H1 (cell line): ENCODE data around the gene FTMT. TPM values are rescaled to one million over a fixed set of nuclear protein-coding genes. Genes with fewer than 3 reads are reported as not detected.

Experiments
- CTCF ChIA-PET: fragments of 300-600 bp; sonication (Branson Sonifier 250); formaldehyde crosslinking; loops from one replicate; lab custom pipeline; 2021; ENCODE audit not compliant: partially characterized antibody; lab: Charles Lee
- POLR2A ChIA-PET: fragments of 300-600 bp; sonication (Branson Sonifier 250); formaldehyde crosslinking; loops from one replicate; lab custom pipeline; 2021; ENCODE audit warnings: inconsistent platforms; ENCODE audit not compliant: partially characterized antibody; lab: Charles Lee
- DNase-seq, 2 experiments: peaks; one replicate each; pipeline versions ENCODE4 v3.0.0 to v3.0.0-alpha.2; 2010 to 2022; ENCODE audit warnings: low spot score in 2 of 2, low read depth in 1 of 2, mixed read lengths in 1 of 2
- FAIRE-seq: peaks from 2 replicates; lab custom pipeline; 2011; peaks lifted over from hg19 to GRCh38; lab: Jason Lieb, UNC
- H2AFZ ChIP-seq: 2 replicates; pipeline ENCODE4 v1.8.1; 2012; ENCODE audit warnings: low read length, inconsistent platforms
- H2AK5ac ChIP-seq: 2 replicates; pipeline ENCODE4 v1.6.1; 2013; ENCODE audit warnings: low read depth, low read length
- H2BK120ac ChIP-seq: replicated peaks from 2 replicates; pipeline ENCODE3; 2013; ENCODE audit warnings: low read depth, low read length, inconsistent platforms
- H2BK12ac ChIP-seq: 2 replicates; pipeline ENCODE4 v1.6.1; 2013; ENCODE audit warnings: low read depth, low read length
- H2BK15ac ChIP-seq: 2 replicates; pipeline ENCODE4 v1.6.1; 2013; ENCODE audit warnings: low read length
- H2BK20ac ChIP-seq: 2 replicates; pipeline ENCODE4 v1.6.1; 2013; ENCODE audit warnings: low read length
- H2BK5ac ChIP-seq: 2 replicates; pipeline ENCODE4 v1.6.1; 2013; ENCODE audit warnings: low read depth, low read length
- H3K14ac ChIP-seq: 2 replicates; pipeline ENCODE4 v1.6.1; 2013; ENCODE audit warnings: inconsistent platforms; ENCODE audit not compliant: insufficient read length
- H3K18ac ChIP-seq: 2 replicates; pipeline ENCODE4 v1.6.1; 2013; ENCODE audit warnings: low read length; ENCODE audit errors: extremely low read depth
- H3K23ac ChIP-seq: 2 replicates; pipeline ENCODE4 v1.6.1; 2013; ENCODE audit warnings: inconsistent platforms; ENCODE audit not compliant: insufficient read length
- H3K23me2 ChIP-seq: 2 replicates; pipeline ENCODE4 v1.6.1; 2013; ENCODE audit warnings: low read depth, low read length
- H3K27ac ChIP-seq: 2 replicates; pipeline ENCODE4 v1.6.1; 2011; ENCODE audit warnings: low read depth, low read length, inconsistent platforms
- H3K27me3 ChIP-seq, 4 experiments: replicated peaks in 1 of 4; 1 replicate in 1 of 4; 2 replicates in 3 of 4; pipeline versions ENCODE4 v1.6.1 to v1.8.1; 2011 to 2013; ENCODE audit warnings: low read length in 3 of 4, mild to moderate bottlenecking in 3 of 4, inconsistent platforms in 2 of 4, mixed read lengths in 2 of 4, moderate library complexity in 1 of 4; ENCODE audit not compliant: control insufficient read depth in 3 of 4, insufficient read depth in 3 of 4; ENCODE audit errors: extremely low read depth in 1 of 4
- H3K36me3 ChIP-seq, 4 experiments: 2 replicates each; pipeline versions ENCODE4 v1.6.1 to v1.8.1; 2011 to 2013; ENCODE audit warnings: mild to moderate bottlenecking in 4 of 4, low read length in 3 of 4, moderate library complexity in 2 of 4, control low read depth in 1 of 4, inconsistent platforms in 1 of 4; ENCODE audit not compliant: insufficient read depth in 4 of 4, control insufficient read depth in 2 of 4
- H3K4ac ChIP-seq: replicated peaks from 2 replicates; pipeline ENCODE3; 2013; ENCODE audit warnings: low read length, low read depth, mixed read lengths, inconsistent platforms; ENCODE audit not compliant: insufficient read length
- H3K4me1 ChIP-seq, 4 experiments: replicated peaks in 1 of 4; 1 replicate in 1 of 4; 2 replicates in 3 of 4; pipeline versions ENCODE4 v1.6.1 to v1.8.1; 2011 to 2013; ENCODE audit warnings: low read length in 3 of 4, inconsistent platforms in 2 of 4, mixed read lengths in 1 of 4; ENCODE audit not compliant: insufficient read depth in 4 of 4, control insufficient read depth in 3 of 4
- H3K4me2 ChIP-seq, 2 experiments: 2 replicates each; pipeline versions ENCODE4 v1.6.1 to v1.8.1; 2011 to 2013; ENCODE audit warnings: low read depth in 2 of 2, low read length in 2 of 2, control low read depth in 1 of 2, inconsistent platforms in 1 of 2, mild to moderate bottlenecking in 1 of 2; ENCODE audit not compliant: insufficient read depth in 1 of 2
- H3K4me3 ChIP-seq, 4 experiments: fragments of 200-600, 300-600 bp in 1 of 4; sonication (generic), shearing (Covaris generic), sonication (Bioruptor Twin) in 1 of 4; 2 replicates each; pipeline versions ENCODE4 v1.5.1 to v1.8.1; 2011 to 2016; ENCODE audit warnings: low read length in 4 of 4, low read depth in 3 of 4, control low read depth in 2 of 4, inconsistent platforms in 2 of 4, mild to moderate bottlenecking in 2 of 4, mixed read lengths in 1 of 4, moderate library complexity in 1 of 4; ENCODE audit not compliant: insufficient read depth in 2 of 4; ENCODE audit errors: extremely low read depth in 1 of 4
- H3K56ac ChIP-seq: replicated peaks from 2 replicates; pipeline ENCODE3; 2013; ENCODE audit warnings: low read depth, mild to moderate bottlenecking, mixed read lengths, low read length, inconsistent platforms; ENCODE audit not compliant: insufficient read length
- H3K79me1 ChIP-seq: 2 replicates; pipeline ENCODE4 v1.6.1; 2013; ENCODE audit warnings: low read depth, low read length, control low read depth
- H3K79me2 ChIP-seq, 2 experiments: 2 replicates each; pipeline versions ENCODE4 v1.6.1 to v1.8.1; 2012 to 2013; ENCODE audit warnings: low read length in 2 of 2, mild to moderate bottlenecking in 2 of 2, inconsistent platforms in 1 of 2; ENCODE audit not compliant: insufficient read depth in 2 of 2, control insufficient read depth in 1 of 2
- H3K9ac ChIP-seq, 4 experiments: replicated peaks in 1 of 4; 1 replicate in 1 of 4; 2 replicates in 3 of 4; pipeline versions ENCODE4 v1.6.1 to v1.8.1; 2011 to 2013; ENCODE audit warnings: low read depth in 3 of 4, low read length in 3 of 4, control low read depth in 2 of 4, mild to moderate bottlenecking in 2 of 4, moderate library complexity in 2 of 4, inconsistent platforms in 1 of 4; ENCODE audit errors: extremely low read depth in 1 of 4
- H3K9me3 ChIP-seq, 2 experiments: 2 replicates each; pipeline versions ENCODE4 v1.6.1 to v1.8.1; 2012 to 2013; ENCODE audit warnings: mild to moderate bottlenecking in 2 of 2, moderate library complexity in 2 of 2, control low read depth in 1 of 2, inconsistent platforms in 1 of 2, low read depth in 1 of 2, low read length in 1 of 2, mixed read lengths in 1 of 2; ENCODE audit not compliant: insufficient read depth in 2 of 2
- H4K20me1 ChIP-seq, 2 experiments: replicated peaks in 1 of 2; 2 replicates each; pipeline versions ENCODE3 to v1.8.1; 2011 to 2013; ENCODE audit warnings: inconsistent platforms in 2 of 2, low read length in 2 of 2, mild to moderate bottlenecking in 1 of 2; ENCODE audit not compliant: insufficient read depth in 2 of 2, control insufficient read depth in 1 of 2
- H4K5ac ChIP-seq: 2 replicates; pipeline ENCODE4 v1.6.1; 2013; ENCODE audit warnings: low read length, low read depth, mixed read lengths, inconsistent platforms; ENCODE audit not compliant: insufficient read length
- H4K8ac ChIP-seq: 2 replicates; pipeline ENCODE4 v1.8.0; 2013; ENCODE audit warnings: mild to moderate bottlenecking, moderate library complexity, low read length, inconsistent platforms; ENCODE audit not compliant: insufficient read depth; ENCODE audit errors: extremely low read depth
- H4K91ac ChIP-seq: replicated peaks from 2 replicates; pipeline ENCODE3; 2013; ENCODE audit warnings: low read length, mixed read lengths, inconsistent platforms; ENCODE audit not compliant: insufficient read length
- ASH2L ChIP-seq: fragments of 200-600, 300-600 bp; sonication (generic); IDR thresholded peaks from one replicate; pipeline ENCODE4 v1.7.1; 2017; ENCODE audit warnings: low read length
- BACH1 ChIP-seq: IDR thresholded peaks from 2 replicates; pipeline ENCODE4 v1.6.1; 2012; ENCODE audit warnings: low read length, improper control_type of control experiment
- FOSL1 ChIP-seq: IDR thresholded peaks from 2 replicates; pipeline ENCODE4 v1.6.1; 2011; ENCODE audit warnings: mild to moderate bottlenecking, low read depth, low read length, moderate library complexity; ENCODE audit not compliant: insufficient read depth
- JUN ChIP-seq: IDR thresholded peaks from 2 replicates; pipeline ENCODE4 v1.6.1; 2011; ENCODE audit warnings: low read depth, mild to moderate bottlenecking, improper control_type of control experiment, low read length
- MAFK ChIP-seq: IDR thresholded peaks from 2 replicates; pipeline ENCODE4 v1.6.1; 2012; ENCODE audit warnings: low read depth, mild to moderate bottlenecking, improper control_type of control experiment, low read length
- TEAD4 ChIP-seq: IDR thresholded peaks from 2 replicates; pipeline ENCODE4 v1.6.1; 2012; ENCODE audit warnings: low read depth, low read length, inconsistent platforms, mixed read lengths
- polyA plus RNA-seq, 7 experiments: library from polyadenylated mRNA; depleted of rRNA in 3 of 7; stranded (reverse) in 5 of 7; unstranded in 2 of 7; fragments of >200 nt in 5 of 7; fragments of 200-250 nt in 2 of 7; gene quantifications; 1 replicate in 5 of 7; 2 replicates in 1 of 7; 4 replicates in 1 of 7; pipeline versions ENCODE4 v1.2.1 to v1.2.3, GENCODE V29; 2011 to 2013; ENCODE audit warnings: missing spikeins in 2 of 7, mixed read lengths in 2 of 7
- total RNA-seq: library from RNA; stranded (reverse); fragmentation: NEBNext Ultra II Directional; extraction: Animal tissue kit (Norgen Biotek cat#: 25700); gene quantifications from 2 replicates; pipeline ENCODE4 v1.2.1, GENCODE V29; 2021

The FTMT gene
- total and polyA plus RNA-seq, 2 of the 8 experiments (the other 6 are each of a cell fraction or from before 2014, with no cell fraction given), result not detected

- no peak for DNase-seq
- Histone ChIP-seq H3K56ac (no peak overlapping the region), H3K4me3 (no peak overlapping the region), H3K4ac (no peak overlapping the region), H3K36me3 (no peaks in the 10 kb centered on the region), H3K4me2 (no peak overlapping the region), H3K14ac (no peak overlapping the region), H3K9me3 (no peaks in the 10 kb centered on the region), H3K79me1 (no peaks in the 10 kb centered on the region), H3K27ac (no peak overlapping the region), H3K18ac (peak overlapping the region; percentile 27; the same call in 1 of the 2 replicates), H2BK20ac (no peak overlapping the region), H3K23me2 (no peaks in the 10 kb centered on the region), H2BK120ac (no peak overlapping the region), H2AFZ (peak overlapping the region; percentile 48; the same call in 1 of the 2 replicates), H4K91ac (no peak overlapping the region), H4K5ac (no peak overlapping the region), H4K20me1 (no peaks in the 10 kb centered on the region), H2AK5ac (no peak overlapping the region), H2BK5ac (no peak overlapping the region), H3K4me1 (peaks cover 0 to 3% (median 0%) of the 10 kb centered on the region in 4 experiments; a peak in 2 of 7 replicates), H3K9ac (no peak overlapping the region), H2BK15ac (no peak overlapping the region), H3K79me2 (no peaks in the 10 kb centered on the region), H4K8ac (no peak overlapping the region), H2BK12ac (no peak overlapping the region), H3K27me3 (no peaks in the 10 kb centered on the region), H3K23ac (no peak overlapping the region)
- POLR2A ChIA-PET, result no interaction called here
- CTCF ChIA-PET, result interaction anchor here (0.9 to 1.4 kb wide), 2 partner anchors 13 to 118 kb away, joined by 3 read pairs; no protein-coding TSS in a partner anchor
- TF ChIP-seq FOSL1 (no peak), ASH2L (no peak), TEAD4 (no peak), MAFK (peak; percentile 69), JUN (no peak), BACH1 (peak; percentile 52; the same call in 1 of the 2 replicates)
- no peak for FAIRE-seq
Observed at GRCh38 chr5:121841892-121842291, 9.8 kb upstream of the FTMT start.
